Heart right ventricle (tissue), 16 donors: ENCODE data around the gene CRYAB. TPM values are rescaled to one million over a fixed set of nuclear protein-coding genes. Genes with fewer than 3 reads are reported as not detected.

Source experiments
- ATAC-seq, 8 donors: fragments of 200-7000 bp; cut with Tn5 transposase; one replicate each; pipeline ENCODE4 v1.9.1; 2020; ENCODE audit warnings: mild to moderate bottlenecking in 8 of 8, moderate library complexity in 8 of 8, moderate number of reproducible peaks in 1 of 8
- DNase-seq, 2 donors: peaks; one replicate each; pipeline ENCODE4 v3.0.0-alpha.2; 2020
- H3K27ac ChIP-seq, 10 donors: fragments of 200-600 bp; sonication (generic) in 2 of 10; one replicate each; pipeline versions ENCODE4 v1.5.0 to v1.8.0; 2020 to 2022; ENCODE audit warnings: mild to moderate bottlenecking in 3 of 10
- H3K27me3 ChIP-seq, 7 donors: fragments of 200-600 bp; one replicate each; pipeline ENCODE4 v1.8.0; 2021 to 2022; ENCODE audit warnings: mild to moderate bottlenecking in 2 of 7
- H3K36me3 ChIP-seq, 9 donors: fragments of 200-600 bp; sonication (generic) in 1 of 9; one replicate each; pipeline versions ENCODE4 v1.5.0 to v1.8.0; 2020 to 2022; ENCODE audit warnings: mild to moderate bottlenecking in 2 of 9
- H3K4me1 ChIP-seq, 9 donors: fragments of 200-600 bp; sonication (generic) in 1 of 9; one replicate each; pipeline versions ENCODE4 v1.5.0 to v1.8.0; 2020 to 2022; ENCODE audit warnings: mild to moderate bottlenecking in 4 of 9
- H3K4me3 ChIP-seq, 10 donors: fragments of 200-600 bp; sonication (generic) in 2 of 10; one replicate each; pipeline versions ENCODE4 v1.5.0 to v1.8.0; 2020 to 2022; ENCODE audit warnings: mild to moderate bottlenecking in 7 of 10, moderate library complexity in 2 of 10
- H3K9me3 ChIP-seq, 11 donors: fragments of 200-600 bp in 10 of 11; sonication (generic) in 2 of 11; one replicate each; pipeline versions ENCODE4 v1.5.0 to v1.8.0; 2013 to 2022; ENCODE audit warnings: mild to moderate bottlenecking in 2 of 11, control low read depth in 1 of 11, moderate library complexity in 1 of 11
- CTCF ChIP-seq, 9 donors: fragments of 200-600 bp; sonication (generic) in 2 of 9; IDR thresholded peaks; one replicate each; pipeline versions ENCODE4 v1.5.0 to v1.8.0; 2021 to 2022; ENCODE audit warnings: antibody characterized with exemption in 9 of 9, mild to moderate bottlenecking in 5 of 9, moderate library complexity in 1 of 9
- WGBS, 2 donors: extraction: QIAGEN DNeasy Blood & Tissue Kit; methylation state at CpG; one replicate each; pipeline ENCODE4 v1.1.7; 2013; ENCODE audit warnings: inconsistent platforms in 1 of 2; 5-methylcytosine and 5-hydroxymethylcytosine counted together
- intact Hi-C, 10 donors: fragments of 100-400 bp; cut with DNase I; formaldehyde crosslinking; loops; one replicate each; pipeline versions ENCODE4 v1.11.1 to v1.14.2; 2022
- polyA plus RNA-seq, 2 donors: library from polyadenylated mRNA; stranded (reverse); fragments of 200-250 nt; gene quantifications; one replicate each; pipeline ENCODE4 v1.2.3, GENCODE V29; 2013
- total RNA-seq, 10 donors: library from RNA; stranded (reverse); fragmentation: NEBNext Ultra II Directional in 3 of 10; extraction: Animal tissue kit (Norgen Biotek cat#: 25700) in 3 of 10; gene quantifications; one replicate each; pipeline versions ENCODE4 v1.2.1 to v1.2.4, GENCODE V29; 2021 to 2023
- donor health status: Arrhythmogenic right ventricular cardiomyopathy.
- donor health status: ischemic (EF 13 %, LVEDD 7.1; RV severe dilation, severe dysfunction).
- donor health status: healthy with polysubstance abuse.
- donor health status: DM: no; HTN: yes; CAD: no.
- donor health status: DM: no; HTN: no; CAD: no.
- donor health status: ischemic (EF 25% LVEDD 6.9; RV normal size, moderate dysfunction).
- donor health status: ischemic (EF 25% LVEDD 5.7; RV mildly dilated, moderate dysfunction).
- donor health status: healthy.
- donor health status: DM: yes; HTN: yes; CAD: no.
- donor health status: Ischemic cardiomyopathy.
- donor health status: ischemic (EF 35%, LVEDD 5.7; RV mildly dilated, moderate dysfunction).
- donor health status: nonischemic (EF 11% LVEDD 7.7; RV severe dilation, severe dysfunction).
- donor health status: DM: yes; HTN: yes; CAD: no.
- donor health status: PGD.
- donor health status: ischemic (EF 29% LVEDD 5.4; RV normal size, mild dysfunction).
- donor health status: nonischemic (EF 23%, LVEDD 6.1; RV moderate dilation, normal function).

The CRYAB gene
- total and polyA plus RNA-seq, 12 donors = 7,695 to 25,436 (median 8,590) TPM

DNA sequence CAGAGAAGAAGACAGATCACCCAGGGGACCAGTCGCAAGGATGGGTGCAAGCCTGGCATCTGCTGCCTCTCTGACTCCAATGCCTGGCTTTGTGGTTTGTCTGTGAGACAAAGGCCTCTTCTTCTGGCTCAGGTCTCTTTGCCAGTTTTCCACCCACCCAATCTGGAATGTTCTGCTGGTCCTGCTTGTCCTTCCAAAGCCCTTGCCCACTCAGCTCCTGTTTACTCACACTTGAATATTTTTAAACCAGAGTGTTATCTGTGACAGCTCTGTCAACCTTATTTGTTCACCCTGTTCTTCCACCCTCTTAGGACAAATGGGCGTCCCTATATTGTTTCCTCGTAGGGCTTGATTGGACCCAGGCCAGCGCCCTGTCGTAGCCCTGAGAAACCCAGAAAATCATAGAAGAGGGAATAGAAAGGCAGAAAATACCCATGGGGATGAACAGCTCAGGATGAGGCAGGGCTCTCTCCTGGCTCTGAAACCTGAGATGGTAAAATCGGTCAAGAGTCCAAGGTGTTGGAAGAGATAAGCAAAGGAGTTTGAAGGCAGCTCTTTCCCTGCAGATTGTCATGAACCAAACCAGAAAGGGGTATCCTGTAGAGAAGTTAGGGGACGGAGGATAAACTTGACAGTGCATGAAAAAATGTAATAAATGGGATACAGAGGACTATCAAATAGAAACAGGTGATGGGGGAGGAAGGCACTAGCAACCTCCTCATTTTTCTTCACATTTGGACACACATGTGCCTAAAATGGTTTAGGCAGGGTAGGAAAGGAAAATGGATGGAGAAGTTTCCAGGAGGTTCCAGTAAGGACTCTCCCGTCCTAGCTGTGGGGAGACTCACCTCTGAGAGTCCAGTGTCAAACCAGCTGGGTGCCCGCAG lies 651 bp downstream of the CRYAB start:
- peaks cover 0 to 22% (median 9%) of the 10 kb centered on the region in 9 donors for H3K4me1 ChIP-seq
- DNase-seq (peak in 1 of 2 donors; percentile 64), ATAC-seq (peak in 7 of 8 donors; percentile 8 to 53 (median 14))
- intact Hi-C loops = loop anchor here in 4 of 10 donors (5.0 kb wide), 1 partner anchor 34 kb away; the partner anchor contains the start of genes CFAP68 (in 4 of the 4) and FDXACB1 (in 4 of the 4)
- peak overlapping the region; percentile 94 to 99 (median 95) for H3K27ac ChIP-seq
- TF ChIP-seq CTCF (IDR thresholded peaks at IDR 0.05) = no peak
- WGBS, 2 donors = 21 to 33% methylated on average over 9 of the region's 9 CpGs
- no peaks in the 10 kb centered on the region for H3K9me3 ChIP-seq
- peak overlapping the region; percentile 51 to 69 (median 62) for H3K4me3 ChIP-seq
- peaks cover 0 to 44% (median 0%) of the 10 kb centered on the region in 7 donors for H3K27me3 ChIP-seq
- H3K36me3 ChIP-seq = peaks cover 0 to 33% (median 18%) of the 10 kb centered on the region in 9 donors

DNA sequence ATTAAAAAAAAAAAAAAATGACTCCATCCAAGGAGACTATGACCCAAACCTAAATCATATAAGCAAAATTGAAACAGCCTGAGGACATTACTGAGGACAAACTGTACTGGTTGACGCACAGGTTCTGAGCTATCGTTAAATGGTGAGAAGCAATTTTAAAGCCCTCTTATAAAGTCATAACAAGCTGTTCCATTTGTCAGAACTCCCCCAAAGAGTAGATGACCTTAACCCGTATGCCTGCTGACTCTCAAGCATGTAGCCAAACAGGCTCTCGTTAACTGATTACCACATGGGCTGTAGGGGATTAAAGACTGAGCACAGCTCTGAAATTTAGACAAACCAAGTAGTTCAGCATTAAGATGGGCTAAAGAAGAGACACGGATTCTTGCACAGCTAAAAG lies 2.2 kb downstream of the CRYAB start:
- Histone ChIP-seq H3K4me1 (peaks cover 0 to 17% (median 4%) of the 10 kb centered on the region in 9 donors), H3K9me3 (no peaks in the 10 kb centered on the region), H3K4me3 (peak overlapping the region; percentile 51 to 69 (median 62)), H3K27me3 (peaks cover 0 to 39% (median 0%) of the 10 kb centered on the region in 7 donors), H3K27ac (peak overlapping the region; percentile 94 to 99 (median 95)), H3K36me3 (peaks cover 0 to 32% (median 18%) of the 10 kb centered on the region in 9 donors)
- ATAC-seq (no peak), DNase-seq (no peak)
- intact Hi-C loops = no loop called here
- no peak for TF ChIP-seq CTCF (IDR thresholded peaks at IDR 0.05)
- whole genome bisulfite sequencing, 2 donors = 41 to 46% methylated on average over 5 of the region's 5 CpGs

GRCh38 chr11:111908639-111909305 lies 2.8 kb downstream of the CRYAB start:
- 40 to 59% methylated on average over 5 of the region's 5 CpGs for WGBS, 2 donors
- ATAC-seq (no peak), DNase-seq (no peak)
- Histone ChIP-seq H3K4me1 (peaks cover 0 to 14% (median 0%) of the 10 kb centered on the region in 9 donors), H3K27ac (peak overlapping the region; percentile 94 to 99 (median 95)), H3K27me3 (peaks cover 0 to 34% (median 0%) of the 10 kb centered on the region in 7 donors), H3K9me3 (no peaks in the 10 kb centered on the region), H3K4me3 (peak overlapping the region; percentile 51 to 69 (median 62)), H3K36me3 (peaks cover 0 to 32% (median 18%) of the 10 kb centered on the region in 9 donors)
- no peak for TF ChIP-seq CTCF (IDR thresholded peaks at IDR 0.05)
- intact Hi-C loops = no loop called here

GRCh38 chr11:111906680-111907079 lies 4.9 kb downstream of the CRYAB start:
- H3K36me3 ChIP-seq = peaks cover 0 to 32% (median 18%) of the 10 kb centered on the region in 9 donors
- peaks cover 0 to 14% (median 0%) of the 10 kb centered on the region in 7 donors for H3K27me3 ChIP-seq
- intact Hi-C loops = no loop called here
- DNase-seq (no peak), ATAC-seq (peak in 2 of 8 donors; percentile 21 to 29)
- H3K9me3 ChIP-seq = no peaks in the 10 kb centered on the region
- H3K27ac ChIP-seq = peak overlapping the region in 5 of 10 donors; percentile 5 to 98 (median 32)
- no peak overlapping the region for H3K4me3 ChIP-seq
- no peak for TF ChIP-seq CTCF (IDR thresholded peaks at IDR 0.05)
- WGBS, 2 donors = 70 to 84% methylated on average over 1 of the region's 1 CpG
- peaks cover 0 to 6% (median 0%) of the 10 kb centered on the region in 9 donors for H3K4me1 ChIP-seq
